NB4 (cell line): ENCODE results near the gene CARD9.
A peak's percentile ranks its signal among the peaks of the same experiment; 100 is the strongest.

Experiments
- DNase-seq: peaks from one replicate; pipeline ENCODE4 v3.0.0; 2010; ENCODE audit warnings: low read depth
- H3K4me3 ChIP-seq: one replicate; pipeline ENCODE4 v1.5.1; 2011; ENCODE audit warnings: mild to moderate bottlenecking, low read depth, low read length, moderate library complexity
- MYC ChIP-seq: IDR thresholded peaks from 2 replicates; pipeline ENCODE4 v1.6.1; 2011; ENCODE audit warnings: low read depth, low read length
- POLR2A ChIP-seq: IDR thresholded peaks from 2 replicates; pipeline ENCODE4 v1.6.1; 2011; ENCODE audit warnings: mild to moderate bottlenecking; ENCODE audit not compliant: insufficient read length; ENCODE audit errors: extremely low read depth
- TF ChIP-seq, protein P1 (sequence below): IDR thresholded peaks from one replicate; pipeline ENCODE4 v1.5.1; 2012; ENCODE audit warnings: low read depth, low read length
- TF ChIP-seq, protein P2 (sequence below): IDR thresholded peaks from 2 replicates; pipeline ENCODE4 v1.6.1; 2011; ENCODE audit warnings: low read depth, low read length

CARD9 gene

DNA sequence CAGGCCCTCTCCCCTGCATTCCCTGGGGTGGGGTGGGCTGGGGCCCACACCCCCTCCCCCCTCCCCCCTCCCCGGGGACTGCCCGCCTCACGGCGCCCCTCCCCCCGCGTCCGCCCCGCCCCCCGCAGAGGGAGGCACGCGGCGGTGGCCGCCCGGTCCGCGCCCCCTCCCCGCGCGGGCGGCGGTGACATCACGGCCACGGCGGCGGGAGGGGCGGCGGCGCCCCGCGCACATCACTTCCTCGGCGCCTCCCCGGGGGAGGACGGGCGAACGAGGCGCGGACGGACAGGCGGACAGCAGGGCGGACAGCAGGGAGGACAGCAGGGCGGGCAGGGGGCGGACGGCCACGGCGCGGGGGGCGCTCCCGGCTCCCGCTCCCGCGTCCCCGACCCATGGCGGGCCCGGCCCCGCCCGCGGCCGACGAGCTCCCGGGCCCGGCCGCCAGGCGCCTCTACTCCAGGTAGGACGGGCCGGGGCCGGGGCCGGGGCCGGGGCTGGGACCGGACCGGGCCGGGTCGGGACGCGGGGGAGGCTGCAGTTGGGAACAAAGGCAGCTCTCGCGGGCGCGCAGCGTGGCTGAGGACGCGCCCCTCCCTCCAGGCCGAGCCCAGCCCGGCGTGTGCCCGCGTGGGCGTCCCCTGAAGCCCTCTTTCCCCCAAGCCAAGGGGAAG is 46.0 kb downstream of the CARD9 start, which contains the start of gene GPSM1:
TSS of gene GPSM1 (plus strand) at position 236 of the 671 bp plus-strand sequence. CDS start at position 393, 157 bp downstream.
- DNase-seq, result peak; percentile 36
- H3K4me3 ChIP-seq, result peak within 1 kb of the TSS; percentile 25
- TF ChIP-seq MYC (no peak), POLR2A (no peak)
- TF ChIP-seq, protein P1, sequence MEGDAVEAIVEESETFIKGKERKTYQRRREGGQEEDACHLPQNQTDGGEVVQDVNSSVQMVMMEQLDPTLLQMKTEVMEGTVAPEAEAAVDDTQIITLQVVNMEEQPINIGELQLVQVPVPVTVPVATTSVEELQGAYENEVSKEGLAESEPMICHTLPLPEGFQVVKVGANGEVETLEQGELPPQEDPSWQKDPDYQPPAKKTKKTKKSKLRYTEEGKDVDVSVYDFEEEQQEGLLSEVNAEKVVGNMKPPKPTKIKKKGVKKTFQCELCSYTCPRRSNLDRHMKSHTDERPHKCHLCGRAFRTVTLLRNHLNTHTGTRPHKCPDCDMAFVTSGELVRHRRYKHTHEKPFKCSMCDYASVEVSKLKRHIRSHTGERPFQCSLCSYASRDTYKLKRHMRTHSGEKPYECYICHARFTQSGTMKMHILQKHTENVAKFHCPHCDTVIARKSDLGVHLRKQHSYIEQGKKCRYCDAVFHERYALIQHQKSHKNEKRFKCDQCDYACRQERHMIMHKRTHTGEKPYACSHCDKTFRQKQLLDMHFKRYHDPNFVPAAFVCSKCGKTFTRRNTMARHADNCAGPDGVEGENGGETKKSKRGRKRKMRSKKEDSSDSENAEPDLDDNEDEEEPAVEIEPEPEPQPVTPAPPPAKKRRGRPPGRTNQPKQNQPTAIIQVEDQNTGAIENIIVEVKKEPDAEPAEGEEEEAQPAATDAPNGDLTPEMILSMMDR, result no peak
- TF ChIP-seq, protein P2, sequence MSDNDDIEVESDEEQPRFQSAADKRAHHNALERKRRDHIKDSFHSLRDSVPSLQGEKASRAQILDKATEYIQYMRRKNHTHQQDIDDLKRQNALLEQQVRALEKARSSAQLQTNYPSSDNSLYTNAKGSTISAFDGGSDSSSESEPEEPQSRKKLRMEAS, result no peak

DNA sequence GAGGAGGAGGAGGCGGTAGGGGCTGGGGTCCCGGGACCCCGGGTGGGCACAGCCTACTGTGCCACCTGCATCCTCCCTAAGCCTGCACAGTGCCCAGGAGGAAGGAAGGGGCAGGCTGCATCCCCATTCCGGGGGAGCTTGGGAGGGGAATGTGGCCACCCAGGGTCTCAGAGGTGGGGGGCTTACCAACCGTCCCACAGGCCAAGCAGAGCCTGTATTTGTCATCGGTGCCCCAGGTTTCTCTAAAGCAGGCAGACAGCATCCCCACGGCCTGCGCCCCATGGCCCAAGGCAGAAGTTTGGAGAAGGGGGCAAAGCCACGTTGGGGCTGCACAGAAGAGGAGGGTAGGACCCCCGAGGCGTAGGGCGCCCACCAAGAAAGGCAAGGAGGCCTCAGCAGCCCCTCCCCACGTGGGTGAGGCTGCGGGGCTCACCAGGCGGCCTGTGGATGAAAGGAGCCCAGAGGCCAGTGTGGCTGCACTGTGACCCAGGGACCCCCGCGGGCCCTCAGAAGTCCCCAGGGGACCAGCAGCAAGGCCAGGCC is 46.6 kb downstream of the CARD9 start:
- H3K4me3 ChIP-seq, result no peak overlapping the region
- DNase-seq, result no peak
- TF ChIP-seq MYC (no peak), POLR2A (no peak)
- TF ChIP-seq, protein P2, result no peak
- TF ChIP-seq, protein P1, result no peak

DNA sequence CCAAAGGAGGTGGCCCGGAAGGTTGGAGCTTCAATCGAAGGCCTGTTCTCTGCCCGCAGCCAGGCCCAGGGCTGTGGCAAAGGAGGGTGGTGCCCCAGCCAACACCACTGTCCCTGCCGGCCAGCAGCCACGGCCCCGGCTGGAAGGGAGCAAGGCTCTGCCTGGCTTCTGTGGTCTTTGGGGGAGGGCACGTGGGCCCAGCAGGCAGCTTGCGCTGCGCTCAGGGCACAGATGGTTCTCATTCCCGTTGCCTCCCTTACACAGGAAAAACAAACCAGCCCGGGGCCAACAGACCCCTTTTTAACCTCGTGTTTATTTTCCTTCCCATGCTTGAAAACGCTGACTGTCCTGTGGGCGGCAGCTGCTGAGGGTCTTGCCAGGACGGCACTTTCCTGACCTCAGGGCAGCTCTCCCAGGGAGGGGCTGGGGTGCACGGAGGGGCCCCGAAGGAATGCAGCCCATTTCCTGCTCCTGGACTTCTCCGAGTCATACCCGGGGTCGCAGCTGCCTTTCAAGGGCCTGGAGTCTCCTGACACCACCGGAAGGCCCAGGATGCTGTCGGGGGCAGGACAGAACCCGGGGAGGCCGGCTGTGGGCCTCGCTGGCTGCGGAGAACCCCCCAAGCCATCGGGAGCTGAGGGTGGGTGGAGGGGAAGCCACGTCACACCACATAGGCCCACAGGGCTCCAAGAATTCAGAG is 47.3 kb downstream of the CARD9 start:
- no peak overlapping the region for H3K4me3 ChIP-seq
- no peak for TF ChIP-seq MYC
- TF ChIP-seq, protein P1, result no peak
- TF ChIP-seq, protein P2, result no peak
- TF ChIP-seq POLR2A, result no peak
- DNase-seq, result no peak

DNA sequence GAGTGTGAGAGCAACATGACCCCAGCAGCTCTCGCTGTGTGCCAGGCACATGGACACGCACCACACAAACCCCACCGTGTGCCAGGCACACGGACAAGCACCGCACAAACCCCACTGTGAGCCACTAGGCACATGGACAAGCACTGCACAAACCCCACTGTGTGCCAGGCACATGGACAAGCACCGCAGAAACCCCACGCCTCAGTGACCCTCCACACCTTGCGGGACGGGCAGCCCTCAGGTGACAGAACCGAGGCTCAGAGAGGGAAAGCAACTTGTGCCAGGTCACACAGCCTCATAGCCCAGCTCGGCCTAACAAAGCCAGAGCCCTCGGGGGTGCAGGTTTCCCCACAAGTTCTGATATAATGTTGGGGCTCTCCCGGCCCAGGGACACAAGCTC is 48.1 kb downstream of the CARD9 start:
- DNase-seq, result no peak
- TF ChIP-seq, protein P1, result no peak
- H3K4me3 ChIP-seq, result no peak overlapping the region

DNA sequence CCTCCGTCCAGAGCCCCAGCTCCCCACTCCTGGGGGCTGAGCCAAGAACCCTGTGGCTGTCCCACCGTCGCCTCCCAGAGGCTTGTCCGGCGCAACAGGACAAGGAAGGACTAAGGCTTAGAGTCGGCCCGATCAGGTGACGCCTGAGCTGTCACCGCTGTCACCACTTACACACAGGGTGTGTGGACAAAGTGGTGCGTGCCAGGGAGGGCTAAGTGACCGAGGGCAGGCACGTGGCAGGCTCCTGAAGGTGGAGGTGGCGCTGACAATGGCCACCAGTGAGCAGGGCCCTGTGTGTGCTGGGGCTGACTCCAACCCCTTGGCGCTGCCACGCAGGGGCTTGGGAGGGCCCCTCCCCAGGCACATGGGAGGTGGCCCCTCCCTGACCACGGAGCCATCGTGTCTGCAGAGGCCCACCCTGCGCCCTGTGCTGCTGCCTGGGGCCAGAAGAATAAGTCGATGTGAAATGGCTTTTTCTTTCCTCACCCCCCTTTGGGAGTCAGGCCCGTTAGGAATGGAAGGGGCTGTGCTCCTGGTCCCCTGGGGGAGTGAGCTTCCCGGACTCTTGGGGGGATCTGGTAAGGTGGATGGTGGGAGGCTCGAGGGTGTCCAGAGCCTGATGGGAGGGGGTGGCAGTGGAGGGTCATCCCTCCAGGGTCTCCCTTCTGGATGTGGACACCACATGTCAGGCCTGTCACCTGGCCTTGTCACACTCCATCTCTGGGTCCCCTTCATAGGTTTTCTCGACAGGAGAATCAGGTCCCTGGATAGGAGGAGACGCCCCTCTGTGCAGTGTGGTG is 48.8 kb downstream of the CARD9 start:
- DNase-seq, result no peak
- TF ChIP-seq POLR2A (no peak), MYC (no peak)
- TF ChIP-seq, protein P2, result no peak
- TF ChIP-seq, protein P1, result no peak
- no peak overlapping the region for H3K4me3 ChIP-seq
